CD14-positive monocyte (primary cell): ENCODE results near the gene RANBP3. TPM values are rescaled to one million over a fixed set of nuclear protein-coding genes. Genes with fewer than 3 reads are reported as not detected.

Experiments used
- DNase-seq, 3 donors: peaks; one replicate each; pipeline ENCODE4 v3.0.0-alpha.2; 2011 to 2022
- H2AFZ ChIP-seq: 2 replicates; pipeline ENCODE4 v1.6.0; 2012; ENCODE audit warnings: mild to moderate bottlenecking, low read depth, low read length, inconsistent platforms; ENCODE audit not compliant: insufficient read depth, poor library complexity, severe bottlenecking
- H3K27ac ChIP-seq, 2 donors: 1 replicate in 1 of 2; 2 replicates in 1 of 2; pipeline ENCODE4 v1.5.1; 2012 to 2013; ENCODE audit warnings: low read length in 2 of 2, control low read depth in 1 of 2, inconsistent platforms in 1 of 2, low read depth in 1 of 2, mild to moderate bottlenecking in 1 of 2
- H3K27me3 ChIP-seq, 2 donors: one replicate each; pipeline versions ENCODE4 v1.6.0 to v1.6.1; 2011 to 2013; ENCODE audit warnings: low read length in 2 of 2; ENCODE audit not compliant: control insufficient read depth in 2 of 2, insufficient read depth in 2 of 2
- H3K36me3 ChIP-seq, 2 donors: replicated peaks in 1 of 2; 1 replicate in 1 of 2; 2 replicates in 1 of 2; pipeline versions ENCODE4 v1.5.1 to v1.6.1; 2012 to 2013; ENCODE audit warnings: low read length in 2 of 2, control low read depth in 1 of 2, inconsistent platforms in 1 of 2, mild to moderate bottlenecking in 1 of 2; ENCODE audit not compliant: insufficient read depth in 2 of 2, control insufficient read depth in 1 of 2
- H3K4me1 ChIP-seq, 2 donors: 1 replicate in 1 of 2; 2 replicates in 1 of 2; pipeline versions ENCODE4 v1.5.1 to v1.6.1; 2012 to 2013; ENCODE audit warnings: low read length in 2 of 2, control low read depth in 1 of 2, inconsistent platforms in 1 of 2, mild to moderate bottlenecking in 1 of 2, moderate library complexity in 1 of 2; ENCODE audit not compliant: insufficient read depth in 2 of 2, control insufficient read depth in 1 of 2
- H3K4me2 ChIP-seq: replicated peaks from 2 replicates; pipeline ENCODE3; 2012; ENCODE audit warnings: low read length, moderate library complexity, mild to moderate bottlenecking; ENCODE audit not compliant: poor library complexity, severe bottlenecking; ENCODE audit errors: extremely low read depth
- H3K4me3 ChIP-seq, 3 experiments: fragments of 200-600 bp in 1 of 3; sonication (generic) in 1 of 3; replicated peaks in 1 of 3; 1 replicate in 2 of 3; 2 replicates in 1 of 3; pipeline ENCODE4 v1.5.1; 2011 to 2013; ENCODE audit warnings: low read length in 3 of 3, mild to moderate bottlenecking in 3 of 3, control low read depth in 2 of 3, low read depth in 2 of 3, inconsistent platforms in 1 of 3, moderate library complexity in 1 of 3
- H3K79me2 ChIP-seq: 2 replicates; pipeline ENCODE4 v1.6.0; 2012; ENCODE audit warnings: mild to moderate bottlenecking, control low read depth, inconsistent platforms, low read length, moderate library complexity; ENCODE audit not compliant: insufficient read depth
- H3K9ac ChIP-seq: 2 replicates; pipeline ENCODE4 v1.6.0; 2017; ENCODE audit warnings: low read length, mild to moderate bottlenecking; ENCODE audit not compliant: insufficient read depth, poor library complexity, severe bottlenecking
- H3K9me3 ChIP-seq, 2 donors: replicated peaks in 1 of 2; 1 replicate in 1 of 2; 2 replicates in 1 of 2; pipeline versions ENCODE4 v1.5.1 to v1.6.1; 2012 to 2013; ENCODE audit warnings: low read length in 2 of 2, control low read depth in 1 of 2; ENCODE audit not compliant: control insufficient read depth in 1 of 2, insufficient read depth in 1 of 2
- H4K20me1 ChIP-seq: 2 replicates; pipeline ENCODE4 v1.6.0; 2012; ENCODE audit warnings: mild to moderate bottlenecking, low read length, control low read depth, moderate library complexity; ENCODE audit not compliant: insufficient read depth
- H3K27ac Mint-ChIP-seq, 7 donors: one replicate each; pipeline ENCODE4 v1.8.0; 2020; ENCODE audit warnings: mild to moderate bottlenecking in 7 of 7, mixed read lengths in 7 of 7, moderate library complexity in 6 of 7, inconsistent platforms in 2 of 7
- H3K27me3 Mint-ChIP-seq, 3 donors: one replicate each; pipeline ENCODE4 v1.8.0; 2021 to 2022; ENCODE audit warnings: low read depth in 3 of 3, mild to moderate bottlenecking in 3 of 3, mixed read lengths in 3 of 3, moderate library complexity in 3 of 3, inconsistent platforms in 1 of 3
- H3K36me3 Mint-ChIP-seq, 2 donors: one replicate each; pipeline ENCODE4 v1.8.0; 2020; ENCODE audit warnings: mixed read lengths in 2 of 2, inconsistent platforms in 1 of 2, mild to moderate bottlenecking in 1 of 2
- H3K4me1 Mint-ChIP-seq: one replicate; pipeline ENCODE4 v1.8.0; 2020; ENCODE audit warnings: mild to moderate bottlenecking, mixed read lengths
- H3K4me3 Mint-ChIP-seq, 2 donors: one replicate each; pipeline ENCODE4 v1.8.0; 2020; ENCODE audit warnings: mild to moderate bottlenecking in 2 of 2, mixed read lengths in 2 of 2, moderate library complexity in 1 of 2
- H3K9me3 Mint-ChIP-seq, 7 donors: one replicate each; pipeline ENCODE4 v1.8.0; 2020 to 2022; ENCODE audit warnings: mixed read lengths in 7 of 7, mild to moderate bottlenecking in 6 of 7, moderate library complexity in 6 of 7, inconsistent platforms in 2 of 7
- CTCF ChIP-seq: fragments of 200-600 bp; IDR thresholded peaks from one replicate; pipeline ENCODE4 v1.8.0; 2022; ENCODE audit warnings: antibody characterized with exemption, mild to moderate bottlenecking
- WGBS: methylation state at CpG from one replicate; pipeline ENCODE4 v1.1.5; 2013; ENCODE audit warnings: missing lambda C conversion rate; ENCODE audit not compliant: insufficient coverage; 5-methylcytosine and 5-hydroxymethylcytosine counted together
- intact Hi-C, 2 donors: fragments of 100-400 bp; cut with micrococcal nuclease; formaldehyde crosslinking; loops; one replicate each; pipeline versions ENCODE4 v1.15.0 to v1.15.1; 2023
- polyA plus RNA-seq, 3 donors: library from polyadenylated mRNA; depleted of rRNA in 1 of 3; unstranded in 2 of 3; stranded (reverse) in 1 of 3; fragments of 300-500 nt in 2 of 3; fragments of >200 nt in 1 of 3; fragmentation: Illumina TruSeq in 2 of 3; gene quantifications; 1 replicate in 2 of 3; 2 replicates in 1 of 3; pipeline ENCODE4 v1.2.3, GENCODE V29; 2012 to 2021

The RANBP3 gene
- polyA plus RNA-seq, 3 donors: 4.5 to 49.5 (median 8.1) TPM

GRCh38 chr19:5880604-5881078 is 97.3 kb downstream of the RANBP3 start:
- no peak overlapping the region for H3K27ac ChIP-seq
- H3K4me2 ChIP-seq: no peak overlapping the region
- peaks cover 6% of the 10 kb centered on the region for H3K4me1 Mint-ChIP-seq
- no peak overlapping the region for H2AFZ ChIP-seq
- 38% methylated on average over 12 of the region's 15 CpGs for WGBS
- no peaks in the 10 kb centered on the region for H3K36me3 Mint-ChIP-seq
- peak overlapping the region in 1 of 7 donors; percentile 57 for H3K27ac Mint-ChIP-seq
- H3K9ac ChIP-seq: no peak overlapping the region
- no peaks in the 10 kb centered on the region for H3K9me3 ChIP-seq
- peaks cover 22 to 29% (median 29%) of the 10 kb centered on the region in 3 donors for H3K27me3 Mint-ChIP-seq
- H3K9me3 Mint-ChIP-seq: peaks cover 0 to 4% (median 0%) of the 10 kb centered on the region in 7 donors
- no peaks in the 10 kb centered on the region for H3K4me1 ChIP-seq
- H3K4me3 ChIP-seq: no peak overlapping the region
- no peaks in the 10 kb centered on the region for H3K79me2 ChIP-seq
- intact Hi-C loops: no loop called here
- peaks cover 0 to 8% of the 10 kb centered on the region in 2 donors for H3K27me3 ChIP-seq
- no peaks in the 10 kb centered on the region for H3K36me3 ChIP-seq
- no peak for DNase-seq
- TF ChIP-seq CTCF: no peak
- H4K20me1 ChIP-seq: no peaks in the 10 kb centered on the region
- H3K4me3 Mint-ChIP-seq: no peak overlapping the region

GRCh38 chr19:5880196-5880595 is 97.7 kb downstream of the RANBP3 start:
- Histone ChIP-seq H3K4me1 (no peaks in the 10 kb centered on the region), H3K27me3 (peaks cover 0 to 8% of the 10 kb centered on the region in 2 donors), H4K20me1 (no peaks in the 10 kb centered on the region), H3K79me2 (no peaks in the 10 kb centered on the region), H3K36me3 (no peaks in the 10 kb centered on the region), H3K27ac (no peak overlapping the region), H3K4me3 (no peak overlapping the region), H3K9ac (no peak overlapping the region), H3K4me2 (no peak overlapping the region), H2AFZ (no peak overlapping the region), H3K9me3 (no peaks in the 10 kb centered on the region)
- no peaks in the 10 kb centered on the region for H3K36me3 Mint-ChIP-seq
- peaks cover 6% of the 10 kb centered on the region for H3K4me1 Mint-ChIP-seq
- H3K27ac Mint-ChIP-seq: no peak overlapping the region
- DNase-seq: no peak
- H3K4me3 Mint-ChIP-seq: peak overlapping the region in 1 of 2 donors; percentile 62
- peaks cover 0 to 4% (median 0%) of the 10 kb centered on the region in 7 donors for H3K9me3 Mint-ChIP-seq
- 91% methylated on average over 3 of the region's 6 CpGs for WGBS
- no peak for TF ChIP-seq CTCF
- H3K27me3 Mint-ChIP-seq: peaks cover 22 to 29% (median 29%) of the 10 kb centered on the region in 3 donors
- intact Hi-C loops: no loop called here
